AG04449 (cell line): ENCODE data around the gene NDUFS1.
"Not testable (repeated sequence)": the region's sequence is repeated elsewhere in the genome, so short reads cannot be mapped to it uniquely, and the experiment has no call there.

Source experiments
- CTCF ChIA-PET: fragments of 350-600 bp; formaldehyde crosslinking; extraction: SDS; loops from one replicate; lab custom pipeline; 2021; ENCODE audit warnings: antibody characterized with exemption; lab: Yijun Ruan, JAX
- POLR2A ChIA-PET: fragments of 400-600, 350-600 bp; formaldehyde crosslinking; extraction: SDS; loops from one replicate; lab custom pipeline; 2020; ENCODE audit warnings: antibody characterized with exemption, inconsistent platforms; lab: Yijun Ruan, JAX
- DNase-seq: peaks from one replicate; pipeline ENCODE4 v3.0.0-alpha.2; 2010; ENCODE audit warnings: low read depth, low spot score
- H3K4me3 ChIP-seq: 2 replicates; pipeline ENCODE4 v1.5.1; 2011; ENCODE audit warnings: low read depth, mild to moderate bottlenecking, control low read depth, low read length
- TF ChIP-seq, protein P1 (sequence below): IDR thresholded peaks from one replicate; pipeline ENCODE4 v1.5.1; 2011; ENCODE audit warnings: mild to moderate bottlenecking, moderate library complexity, low read length, control low read depth, inconsistent platforms; ENCODE audit not compliant: insufficient read depth; ENCODE audit errors: missing control alignments

Gene NDUFS1

DNA sequence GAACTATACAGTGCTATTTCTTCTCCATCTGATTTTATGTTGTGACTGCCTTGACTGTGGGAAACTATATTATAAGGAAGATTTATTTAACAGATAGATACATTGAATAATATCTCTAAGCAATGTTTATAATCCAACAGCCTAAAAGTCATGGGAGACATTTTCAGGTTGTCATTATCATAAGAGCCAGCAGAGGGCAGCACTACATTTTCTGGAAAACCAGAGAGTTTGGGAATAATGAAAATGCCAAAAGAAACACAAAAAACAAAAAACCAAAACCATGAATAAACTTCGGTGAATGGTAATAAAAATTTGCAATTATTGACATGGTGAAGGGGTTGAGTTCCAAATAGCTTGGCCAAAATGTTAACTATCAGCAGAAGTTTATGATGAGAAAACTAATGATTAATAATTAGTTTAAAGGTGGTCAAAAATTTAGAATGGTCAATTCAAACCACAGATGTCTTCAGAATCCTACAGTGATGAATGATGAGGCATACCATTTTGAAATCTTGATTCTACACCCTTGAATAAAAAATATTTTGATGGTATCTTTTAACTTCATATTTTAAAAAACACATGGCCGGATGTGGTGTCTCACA, 5.1 kb upstream of the NDUFS1 start:
- no peak for DNase-seq
- CTCF ChIA-PET = interaction anchor here (0.7 to 3.2 kb wide), 17 partner anchors 12 to 397 kb away, joined by 3 to 15 read pairs (median 4); a partner anchor contains a TSS
- TF ChIP-seq, protein P1, sequence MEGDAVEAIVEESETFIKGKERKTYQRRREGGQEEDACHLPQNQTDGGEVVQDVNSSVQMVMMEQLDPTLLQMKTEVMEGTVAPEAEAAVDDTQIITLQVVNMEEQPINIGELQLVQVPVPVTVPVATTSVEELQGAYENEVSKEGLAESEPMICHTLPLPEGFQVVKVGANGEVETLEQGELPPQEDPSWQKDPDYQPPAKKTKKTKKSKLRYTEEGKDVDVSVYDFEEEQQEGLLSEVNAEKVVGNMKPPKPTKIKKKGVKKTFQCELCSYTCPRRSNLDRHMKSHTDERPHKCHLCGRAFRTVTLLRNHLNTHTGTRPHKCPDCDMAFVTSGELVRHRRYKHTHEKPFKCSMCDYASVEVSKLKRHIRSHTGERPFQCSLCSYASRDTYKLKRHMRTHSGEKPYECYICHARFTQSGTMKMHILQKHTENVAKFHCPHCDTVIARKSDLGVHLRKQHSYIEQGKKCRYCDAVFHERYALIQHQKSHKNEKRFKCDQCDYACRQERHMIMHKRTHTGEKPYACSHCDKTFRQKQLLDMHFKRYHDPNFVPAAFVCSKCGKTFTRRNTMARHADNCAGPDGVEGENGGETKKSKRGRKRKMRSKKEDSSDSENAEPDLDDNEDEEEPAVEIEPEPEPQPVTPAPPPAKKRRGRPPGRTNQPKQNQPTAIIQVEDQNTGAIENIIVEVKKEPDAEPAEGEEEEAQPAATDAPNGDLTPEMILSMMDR = peak; percentile 49
- no peak overlapping the region for H3K4me3 ChIP-seq
- POLR2A ChIA-PET = interaction anchor here (0.7 kb wide), 1 partner anchor 122 kb away, joined by 3 read pairs; no protein-coding TSS in a partner anchor

DNA sequence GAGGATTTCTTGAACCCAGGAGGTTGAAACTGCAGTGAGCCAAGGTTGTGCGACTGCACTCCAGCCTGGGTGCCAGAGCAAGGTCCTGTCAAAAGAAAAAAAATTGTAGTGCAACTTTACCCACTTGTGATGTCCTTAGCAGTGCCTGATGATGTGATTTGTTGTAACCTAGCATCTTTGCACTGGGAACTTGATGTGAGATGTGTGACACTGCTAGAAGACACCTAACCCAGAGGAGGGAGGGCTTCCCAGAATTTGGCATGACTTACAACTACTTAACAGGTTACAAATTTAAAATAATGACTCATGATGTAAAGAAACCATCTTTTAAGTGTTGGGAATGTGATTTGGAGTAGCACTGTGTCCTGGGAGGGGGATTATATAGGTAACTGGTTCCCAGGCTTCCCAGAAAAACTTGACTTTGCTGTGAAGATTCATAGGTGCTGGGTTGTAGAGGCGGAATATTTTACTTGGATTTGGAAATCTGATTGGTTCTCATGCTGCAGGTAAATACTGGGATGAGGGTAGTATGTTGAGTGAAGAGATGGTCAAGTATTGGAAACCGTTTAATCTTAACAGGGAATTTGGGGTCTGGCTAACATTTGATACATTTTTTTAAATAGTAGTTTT, 4.1 kb upstream of the NDUFS1 start:
- CTCF ChIA-PET = interaction anchor here (0.8 to 3.2 kb wide), 6 partner anchors 49 to 131 kb away, joined by 3 to 15 read pairs (median 5); a partner anchor contains a TSS
- H3K4me3 ChIP-seq = no peak overlapping the region
- POLR2A ChIA-PET = interaction anchor here (0.7 kb wide), 1 partner anchor 121 kb away, joined by 3 read pairs; no protein-coding TSS in a partner anchor
- no peak for DNase-seq
- TF ChIP-seq, protein P1 = no peak

- DNase-seq, H3K4me3 ChIP-seq, POLR2A ChIA-PET: not testable (repeated sequence)
- CTCF ChIA-PET = interaction anchor here (1.6 to 3.2 kb wide), 4 partner anchors 97 to 109 kb away, joined by 5 to 15 read pairs (median 12); no protein-coding TSS in a partner anchor
Observed at GRCh38 chr2:206162401-206162800, 3.2 kb upstream of the NDUFS1 start.

- CTCF ChIA-PET = interaction anchor here (1.1 to 3.1 kb wide), 5 partner anchors 18 to 157 kb away, joined by 3 to 12 read pairs (median 3); partner anchors contain the start of gene INO80D
- peak overlapping the region; percentile 74 for H3K4me3 ChIP-seq
- DNase-seq = no peak
- TF ChIP-seq, protein P1 = no peak
- POLR2A ChIA-PET = no interaction called here
Observed at GRCh38 chr2:206160807-206161179, 1.5 kb upstream of the NDUFS1 start.

DNA sequence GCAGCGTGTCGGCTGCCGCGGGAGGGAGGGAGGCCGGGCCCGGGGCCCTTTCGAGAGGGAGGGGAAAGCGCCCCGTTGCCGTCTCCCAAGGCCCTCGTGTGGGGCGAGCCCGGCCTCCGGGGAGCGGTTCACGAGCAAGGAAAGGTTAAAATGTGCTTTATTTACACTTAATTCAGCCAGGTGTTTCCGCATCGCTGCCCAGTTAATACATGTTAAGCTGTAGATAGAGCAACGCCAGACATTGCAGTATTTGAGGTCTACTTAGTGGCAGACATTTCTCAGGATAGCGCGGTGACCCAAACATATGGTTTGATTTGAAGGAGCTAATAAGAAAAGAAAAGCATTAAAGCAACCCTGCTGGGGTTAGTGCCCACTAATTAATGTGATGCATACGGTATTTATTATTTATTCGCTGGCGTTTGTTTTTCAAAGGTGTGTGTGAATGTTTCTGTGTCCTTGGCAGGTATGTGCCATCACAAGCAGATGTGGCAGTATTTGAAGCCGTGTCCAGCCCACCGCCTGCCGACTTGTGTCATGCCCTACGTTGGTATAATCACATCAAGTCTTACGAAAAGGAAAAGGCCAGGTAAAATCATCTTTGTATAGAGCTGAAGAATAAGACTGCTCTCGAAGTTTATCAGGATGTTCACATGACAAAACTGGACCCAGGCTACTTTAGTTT, 1.0 kb upstream of the NDUFS1 start:
- TF ChIP-seq, protein P1 = no peak
- POLR2A ChIA-PET = interaction anchor here (1.0 kb wide), 1 partner anchor 114 kb away, joined by 3 read pairs; the partner anchor contains the start of gene ZDBF2
- no peak for DNase-seq
- peak overlapping the region; percentile 74 for H3K4me3 ChIP-seq
- CTCF ChIA-PET = interaction anchor here (1.1 to 3.1 kb wide), 4 partner anchors 18 to 102 kb away, joined by 3 to 12 read pairs (median 3); partner anchors contain the start of gene INO80D

GRCh38 chr2:206158563-206159345, 490 bp downstream of the NDUFS1 start:
- no peak for DNase-seq
- H3K4me3 ChIP-seq = peak overlapping the region; percentile 92
- TF ChIP-seq, protein P1 = no peak
- CTCF ChIA-PET = no interaction called here
- POLR2A ChIA-PET = interaction anchor here (0.7 kb wide), 1 partner anchor 1981 kb away, joined by 3 read pairs; no protein-coding TSS in a partner anchor

- POLR2A ChIA-PET = interaction anchor here (0.8 kb wide), 1 partner anchor 73 kb away, joined by 3 read pairs; no protein-coding TSS in a partner anchor
- CTCF ChIA-PET = not testable (repeated sequence)
Observed at GRCh38 chr2:206157014-206157413, 2.2 kb downstream of the NDUFS1 start.

More at GRCh38 chr2:206157014-206157413, 2.2 kb downstream of the NDUFS1 start:
- H3K4me3 ChIP-seq, DNase-seq: not testable (repeated sequence)
